Mesendoderm (in vitro differentiated cells): ENCODE results near the gene WDR64.

Experiments
- DNase-seq: peaks from one replicate; pipeline ENCODE4 v3.0.0; 2013
- H2AK5ac ChIP-seq: 2 replicates; pipeline ENCODE4 v1.6.1; 2013; ENCODE audit warnings: low read length, inconsistent platforms
- H2BK120ac ChIP-seq: 2 replicates; pipeline ENCODE4 v1.6.1; 2013; ENCODE audit warnings: low read depth, mild to moderate bottlenecking, low read length, moderate library complexity, mixed read lengths
- H2BK15ac ChIP-seq: replicated peaks from 2 replicates; pipeline ENCODE4 v1.6.1; 2013; ENCODE audit warnings: low read depth, mild to moderate bottlenecking, moderate library complexity
- H2BK5ac ChIP-seq: 2 replicates; pipeline ENCODE4 v1.6.1; 2013; ENCODE audit warnings: low read length, inconsistent platforms
- H3K18ac ChIP-seq: 2 replicates; pipeline ENCODE4 v1.6.1; 2013; ENCODE audit warnings: mild to moderate bottlenecking, low read length, mixed read lengths
- H3K23ac ChIP-seq: one replicate; pipeline ENCODE4 v1.6.1; 2013; ENCODE audit warnings: low read length
- H3K27ac ChIP-seq: 2 replicates; pipeline ENCODE4 v1.5.1; 2013; ENCODE audit warnings: low read depth, mild to moderate bottlenecking, inconsistent platforms, low read length, moderate library complexity
- H3K27me3 ChIP-seq: 2 replicates; pipeline ENCODE4 v1.6.1; 2013; ENCODE audit warnings: low read length, control low read depth, mild to moderate bottlenecking, inconsistent platforms; ENCODE audit not compliant: insufficient read depth, poor library complexity
- H3K36me3 ChIP-seq: 2 replicates; pipeline ENCODE4 v1.6.1; 2013; ENCODE audit warnings: low read length, inconsistent platforms; ENCODE audit not compliant: control insufficient read depth, insufficient read depth
- H3K4ac ChIP-seq: one replicate; pipeline ENCODE4 v1.6.1; 2013; ENCODE audit warnings: low read depth, mild to moderate bottlenecking, low read length, moderate library complexity
- H3K4me1 ChIP-seq: 2 replicates; pipeline ENCODE4 v1.6.1; 2013; ENCODE audit warnings: low read depth, low read length, inconsistent platforms; ENCODE audit not compliant: control insufficient read depth
- H3K4me2 ChIP-seq: 2 replicates; pipeline ENCODE4 v1.6.1; 2013; ENCODE audit warnings: low read length
- H3K4me3 ChIP-seq: 2 replicates; pipeline ENCODE4 v1.5.1; 2013; ENCODE audit warnings: mild to moderate bottlenecking, low read length
- H3K56ac ChIP-seq: one replicate; pipeline ENCODE4 v1.6.1; 2013; ENCODE audit warnings: low read length
- H3K79me1 ChIP-seq: 2 replicates; pipeline ENCODE4 v1.6.1; 2013; ENCODE audit warnings: low read length, inconsistent platforms
- H3K79me2 ChIP-seq: 2 replicates; pipeline ENCODE4 v1.6.1; 2013; ENCODE audit warnings: mild to moderate bottlenecking, low read length; ENCODE audit not compliant: control insufficient read depth, insufficient read depth
- H3K9ac ChIP-seq: 2 replicates; pipeline ENCODE4 v1.6.1; 2013; ENCODE audit warnings: low read length, inconsistent platforms
- H4K5ac ChIP-seq: one replicate; pipeline ENCODE4 v1.6.1; 2013; ENCODE audit warnings: low read length
- H4K8ac ChIP-seq: one replicate; pipeline ENCODE4 v1.6.1; 2013; ENCODE audit warnings: low read depth, mild to moderate bottlenecking, control low read depth, low read length, moderate library complexity
- WGBS: extraction: QIAGEN DNeasy Blood & Tissue Kit; methylation state at CpG from one replicate; pipeline ENCODE4 v1.1.7; 2013; ENCODE audit warnings: low lambda C conversion rate, missing lambda C conversion rate; ENCODE audit not compliant: insufficient coverage; ENCODE audit errors: extremely low coverage; 5-methylcytosine and 5-hydroxymethylcytosine counted together

WDR64 gene

DNA sequence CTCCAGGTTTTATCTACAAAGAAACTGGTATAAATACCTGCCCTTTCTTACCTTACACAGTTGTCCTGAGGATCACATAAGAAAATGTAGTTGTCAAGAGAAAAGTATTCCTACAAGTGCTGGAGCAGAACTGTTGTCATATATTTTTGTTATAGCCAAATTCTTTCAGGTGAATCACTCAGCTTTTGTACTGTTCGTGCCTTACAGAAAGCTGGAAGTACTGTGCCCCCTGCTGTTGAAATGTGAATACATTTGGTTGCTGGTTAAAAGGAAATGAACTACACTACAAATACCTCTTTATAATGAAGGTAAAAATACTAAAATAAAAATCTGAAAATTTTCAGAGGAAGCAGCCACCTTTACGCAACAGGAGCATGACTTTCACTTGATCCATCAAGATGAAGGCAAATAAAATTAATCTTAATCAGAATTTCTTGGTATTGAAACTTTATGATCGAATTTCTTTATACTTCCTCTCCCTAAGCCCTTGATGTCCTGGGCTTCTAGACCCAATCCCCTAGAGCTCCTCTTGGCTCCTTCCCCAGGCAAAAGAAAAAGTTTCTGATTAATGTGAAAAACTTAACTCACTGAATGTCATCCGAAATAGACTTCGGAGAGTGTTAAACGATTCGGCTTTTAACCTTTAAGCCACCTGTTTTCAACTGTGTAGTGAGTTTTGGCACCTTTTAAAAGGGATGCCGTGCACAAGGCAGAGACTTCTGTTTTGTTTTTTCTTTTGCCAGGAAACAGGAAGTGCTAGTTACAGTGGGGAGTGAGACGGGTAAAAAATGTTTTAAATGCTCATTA is 24.4 kb upstream of the WDR64 start:
- Histone ChIP-seq H3K56ac (no peak overlapping the region), H3K27me3 (no peaks in the 10 kb centered on the region), H3K79me1 (no peaks in the 10 kb centered on the region), H3K18ac (no peak overlapping the region), H4K5ac (no peak overlapping the region), H2BK15ac (no peak overlapping the region), H3K4ac (no peak overlapping the region), H3K23ac (no peak overlapping the region), H2AK5ac (no peak overlapping the region), H3K4me3 (no peak overlapping the region), H3K4me2 (no peak overlapping the region), H2BK120ac (no peak overlapping the region), H3K9ac (no peak overlapping the region), H2BK5ac (no peak overlapping the region), H3K36me3 (no peaks in the 10 kb centered on the region), H3K4me1 (no peaks in the 10 kb centered on the region), H4K8ac (no peak overlapping the region), H3K79me2 (no peaks in the 10 kb centered on the region), H3K27ac (no peak overlapping the region)
- WGBS: no CpG with 5 or more reads among the region's 9 CpGs
- peak; percentile 74 for DNase-seq

DNA sequence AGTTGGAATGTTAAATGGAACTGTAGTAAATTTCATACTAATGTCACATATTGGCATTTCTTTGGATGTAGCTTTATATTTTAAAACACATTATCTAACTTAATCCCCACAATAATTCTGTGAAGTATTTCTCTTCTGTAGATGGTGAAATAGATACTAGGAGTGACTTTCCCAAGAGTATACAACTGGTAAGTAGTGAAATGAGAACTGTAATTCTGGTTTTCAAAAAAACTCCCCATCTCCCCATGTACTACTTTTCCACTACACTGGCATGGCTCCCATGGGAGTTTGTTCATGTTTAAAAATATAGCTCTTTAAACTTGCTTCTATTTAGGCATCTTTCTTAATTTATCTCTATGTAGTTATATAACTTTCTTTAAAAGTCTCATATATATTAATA is 22.1 kb upstream of the WDR64 start:
- H2BK5ac ChIP-seq: no peak overlapping the region
- no peak overlapping the region for H3K9ac ChIP-seq
- no peak overlapping the region for H4K8ac ChIP-seq
- peaks cover 2% of the 10 kb centered on the region for H3K79me1 ChIP-seq
- H3K36me3 ChIP-seq: no peaks in the 10 kb centered on the region
- H3K4me3 ChIP-seq: no peak overlapping the region
- no peak overlapping the region for H3K23ac ChIP-seq
- no peak for DNase-seq
- peaks cover 2% of the 10 kb centered on the region for H3K79me2 ChIP-seq
- H3K4me2 ChIP-seq: no peak overlapping the region
- no peak overlapping the region for H3K56ac ChIP-seq
- no peak overlapping the region for H3K27ac ChIP-seq
- H3K18ac ChIP-seq: no peak overlapping the region
- H2BK15ac ChIP-seq: no peak overlapping the region
- H4K5ac ChIP-seq: no peak overlapping the region
- no peaks in the 10 kb centered on the region for H3K4me1 ChIP-seq
- no peaks in the 10 kb centered on the region for H3K27me3 ChIP-seq
- no peak overlapping the region for H2AK5ac ChIP-seq
- no peak overlapping the region for H2BK120ac ChIP-seq
- H3K4ac ChIP-seq: no peak overlapping the region

DNA sequence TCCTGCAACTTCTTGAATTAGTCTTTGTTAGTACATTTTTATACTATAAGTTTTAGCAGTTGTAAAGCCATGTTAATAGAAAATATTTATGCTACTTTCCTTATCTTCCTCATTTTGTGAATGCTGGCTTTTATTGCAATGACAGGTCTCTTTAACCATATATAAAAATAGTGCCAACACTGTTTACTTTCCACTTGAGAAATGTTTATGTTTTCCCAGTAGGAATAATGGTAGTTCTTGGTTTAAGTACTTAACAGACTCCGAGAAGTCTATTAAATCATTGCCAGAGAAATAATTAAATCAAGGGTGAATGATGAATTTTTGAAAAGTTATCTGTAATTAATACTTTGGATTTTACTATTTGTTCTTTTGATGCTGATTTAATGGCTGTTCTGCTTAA is 21.6 kb upstream of the WDR64 start:
- Histone ChIP-seq H2BK15ac (no peak overlapping the region), H3K9ac (no peak overlapping the region), H4K5ac (no peak overlapping the region), H3K36me3 (peaks cover 2% of the 10 kb centered on the region), H3K56ac (no peak overlapping the region), H3K23ac (no peak overlapping the region), H2BK5ac (no peak overlapping the region), H3K27ac (no peak overlapping the region), H3K27me3 (no peaks in the 10 kb centered on the region), H3K79me2 (peaks cover 4% of the 10 kb centered on the region), H3K4me2 (no peak overlapping the region), H3K4ac (no peak overlapping the region), H3K79me1 (peaks cover 6% of the 10 kb centered on the region), H3K4me1 (peaks cover 2% of the 10 kb centered on the region), H3K18ac (no peak overlapping the region), H4K8ac (no peak overlapping the region), H2BK120ac (no peak overlapping the region), H2AK5ac (no peak overlapping the region), H3K4me3 (no peak overlapping the region)
- no peak for DNase-seq
- WGBS: no CpG with 5 or more reads among the region's 1 CpG

DNA sequence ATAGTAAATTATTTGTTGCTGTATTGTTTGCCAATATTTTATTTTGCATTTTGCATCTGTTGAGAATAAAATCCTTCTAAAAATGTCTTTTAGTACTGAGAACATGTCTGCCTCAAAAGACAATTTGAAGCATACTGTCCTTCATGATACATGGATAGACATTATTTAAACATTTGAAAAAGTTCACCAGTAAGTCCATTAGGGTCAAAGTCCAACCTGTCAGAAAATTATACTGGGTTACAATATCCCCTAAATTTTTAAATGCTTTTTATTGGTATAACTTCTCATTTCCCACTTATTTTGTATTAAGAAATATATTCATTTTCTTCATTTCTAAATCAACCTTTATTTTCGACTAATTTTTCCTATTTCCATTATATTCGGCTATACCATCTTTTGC is 21.2 kb upstream of the WDR64 start:
- no peak overlapping the region for H3K27ac ChIP-seq
- H3K56ac ChIP-seq: no peak overlapping the region
- H3K36me3 ChIP-seq: peaks cover 2% of the 10 kb centered on the region
- H3K18ac ChIP-seq: no peak overlapping the region
- peaks cover 2% of the 10 kb centered on the region for H3K4me1 ChIP-seq
- no peak overlapping the region for H3K4me2 ChIP-seq
- H3K4ac ChIP-seq: no peak overlapping the region
- no peak overlapping the region for H2BK120ac ChIP-seq
- no peak overlapping the region for H3K23ac ChIP-seq
- H3K79me1 ChIP-seq: peaks cover 7% of the 10 kb centered on the region
- WGBS: 100% methylated on average over 2 of the region's 2 CpGs
- H4K8ac ChIP-seq: no peak overlapping the region
- H3K27me3 ChIP-seq: no peaks in the 10 kb centered on the region
- no peak overlapping the region for H2AK5ac ChIP-seq
- no peak overlapping the region for H4K5ac ChIP-seq
- DNase-seq: no peak
- no peak overlapping the region for H3K4me3 ChIP-seq
- no peak overlapping the region for H2BK5ac ChIP-seq
- H3K9ac ChIP-seq: no peak overlapping the region
- peaks cover 6% of the 10 kb centered on the region for H3K79me2 ChIP-seq
- no peak overlapping the region for H2BK15ac ChIP-seq

DNA sequence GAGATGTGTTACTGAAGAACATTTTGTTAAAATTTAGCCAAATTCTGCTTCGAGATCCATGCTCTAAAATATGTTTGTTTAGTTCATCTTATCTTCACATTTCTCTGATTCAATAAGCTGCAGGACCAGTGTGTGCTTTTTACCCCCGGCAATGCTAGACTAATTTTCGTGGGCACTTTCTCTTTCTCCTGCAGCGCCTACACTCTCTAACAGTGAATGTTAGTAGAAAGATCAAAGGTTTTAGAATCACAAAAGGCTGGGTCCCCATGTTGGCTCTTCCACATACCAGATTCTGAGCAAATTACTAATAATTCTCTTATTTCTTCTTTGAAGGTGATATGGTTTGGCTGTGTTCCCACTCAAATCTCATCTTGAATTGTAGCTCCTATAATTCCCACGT is 20.4 kb upstream of the WDR64 start:
- no peak overlapping the region for H4K5ac ChIP-seq
- no peak overlapping the region for H3K56ac ChIP-seq
- H3K4ac ChIP-seq: no peak overlapping the region
- H3K23ac ChIP-seq: no peak overlapping the region
- no peak overlapping the region for H4K8ac ChIP-seq
- no peak overlapping the region for H2BK120ac ChIP-seq
- no peak overlapping the region for H2BK5ac ChIP-seq
- peaks cover 2% of the 10 kb centered on the region for H3K4me1 ChIP-seq
- no peak overlapping the region for H3K4me2 ChIP-seq
- DNase-seq: no peak
- H2BK15ac ChIP-seq: no peak overlapping the region
- H3K79me1 ChIP-seq: peaks cover 7% of the 10 kb centered on the region
- peaks cover 2% of the 10 kb centered on the region for H3K36me3 ChIP-seq
- no peak overlapping the region for H3K9ac ChIP-seq
- H3K4me3 ChIP-seq: no peak overlapping the region
- peaks cover 7% of the 10 kb centered on the region for H3K79me2 ChIP-seq
- H3K27me3 ChIP-seq: no peaks in the 10 kb centered on the region
- no peak overlapping the region for H2AK5ac ChIP-seq
- no peak overlapping the region for H3K27ac ChIP-seq
- WGBS: no CpG with 5 or more reads among the region's 5 CpGs
- H3K18ac ChIP-seq: no peak overlapping the region

DNA sequence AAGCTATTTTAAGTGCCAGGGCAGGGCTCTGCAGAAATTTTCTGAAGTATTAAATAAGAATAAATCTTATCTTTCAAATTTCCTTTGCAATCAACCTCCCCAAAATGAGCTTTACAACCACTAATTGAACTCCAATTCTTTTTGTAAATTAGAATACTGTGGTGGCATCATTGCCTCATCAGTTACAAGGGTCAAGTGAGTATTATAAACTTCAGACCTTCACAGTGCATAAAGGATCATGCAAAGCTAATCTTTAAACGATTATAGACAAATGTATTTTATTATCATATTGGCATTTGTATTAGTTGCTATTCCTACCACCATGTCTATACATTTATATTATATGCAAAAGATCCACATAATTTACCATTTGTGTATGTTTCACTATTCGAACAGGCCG is 19.1 kb upstream of the WDR64 start:
- no peak overlapping the region for H3K27ac ChIP-seq
- no CpG with 5 or more reads among the region's 3 CpGs for WGBS
- H3K79me1 ChIP-seq: peaks cover 7% of the 10 kb centered on the region
- H3K18ac ChIP-seq: no peak overlapping the region
- no peak overlapping the region for H3K4me2 ChIP-seq
- H2BK5ac ChIP-seq: no peak overlapping the region
- no peak overlapping the region for H2BK15ac ChIP-seq
- H4K8ac ChIP-seq: no peak overlapping the region
- no peak for DNase-seq
- no peak overlapping the region for H3K9ac ChIP-seq
- H3K23ac ChIP-seq: no peak overlapping the region
- H3K4ac ChIP-seq: no peak overlapping the region
- no peak overlapping the region for H2BK120ac ChIP-seq
- peaks cover 2% of the 10 kb centered on the region for H3K36me3 ChIP-seq
- H3K56ac ChIP-seq: no peak overlapping the region
- peaks cover 6% of the 10 kb centered on the region for H3K4me1 ChIP-seq
- no peak overlapping the region for H2AK5ac ChIP-seq
- H3K27me3 ChIP-seq: no peaks in the 10 kb centered on the region
- H3K4me3 ChIP-seq: no peak overlapping the region
- H4K5ac ChIP-seq: no peak overlapping the region
- peaks cover 18% of the 10 kb centered on the region for H3K79me2 ChIP-seq
